OCI-LY1 (cell line): ENCODE results near the gene SRD5A3.

Source experiments
- H2AFZ ChIP-seq: fragments of 200-600 bp; sonication (generic), shearing (Covaris generic); 2 replicates; pipeline ENCODE4 v1.6.0; 2014; ENCODE audit warnings: antibody characterized with exemption, mild to moderate bottlenecking, low read length
- H3F3A ChIP-seq: fragments of 200-600 bp; sonication (generic), shearing (Covaris generic); 2 replicates; pipeline ENCODE4 v1.6.0; 2014; ENCODE audit warnings: mild to moderate bottlenecking, antibody characterized with exemption, low read length, moderate library complexity; ENCODE audit not compliant: insufficient read depth
- H3K27ac ChIP-seq: fragments of 200-600 bp; sonication (generic); 2 replicates; pipeline ENCODE4 v1.5.1; 2014; ENCODE audit warnings: low read length, mixed run types, mild to moderate bottlenecking, low read depth; ENCODE audit not compliant: poor library complexity, severe bottlenecking
- H3K27me3 ChIP-seq: fragments of 200-600 bp; sonication (generic); 2 replicates; pipeline ENCODE4 v1.6.0; 2014; ENCODE audit warnings: antibody characterized with exemption, mild to moderate bottlenecking, low read length, moderate library complexity; ENCODE audit not compliant: insufficient read depth
- H3K36me3 ChIP-seq: fragments of 200-600 bp; sonication (generic); 2 replicates; pipeline ENCODE4 v1.6.1; 2014; ENCODE audit warnings: mild to moderate bottlenecking, antibody characterized with exemption, low read length, moderate library complexity, mixed read lengths; ENCODE audit not compliant: insufficient read depth
- H3K4me1 ChIP-seq: fragments of 200-600 bp; sonication (generic); 2 replicates; pipeline ENCODE4 v1.5.1; 2014; ENCODE audit warnings: mild to moderate bottlenecking, low read length, moderate library complexity; ENCODE audit not compliant: insufficient read depth, severe bottlenecking
- H3K4me2 ChIP-seq: fragments of 200-600 bp; sonication (generic), shearing (Covaris generic); 2 replicates; pipeline ENCODE4 v1.6.1; 2014; ENCODE audit warnings: low read length
- H3K4me3 ChIP-seq: fragments of 200-600 bp; sonication (generic); 2 replicates; pipeline ENCODE4 v1.5.1; 2014; ENCODE audit warnings: low read length, low read depth, mild to moderate bottlenecking, mixed read lengths; ENCODE audit not compliant: poor library complexity, severe bottlenecking
- H3K79me2 ChIP-seq: fragments of 200-600 bp; shearing (Covaris generic); 2 replicates; pipeline ENCODE4 v1.6.1; 2016; ENCODE audit warnings: mixed run types, low read length, mixed read lengths; ENCODE audit not compliant: insufficient read depth
- H3K9ac ChIP-seq: fragments of 200-600 bp; sonication (generic), shearing (Covaris generic); 2 replicates; pipeline ENCODE4 v1.6.1; 2014; ENCODE audit warnings: mild to moderate bottlenecking, low read length, mixed read lengths
- H3K9me2 ChIP-seq: fragments of 200-600 bp; sonication (generic), shearing (Covaris generic); 2 replicates; pipeline ENCODE4 v1.6.1; 2014; ENCODE audit warnings: low read depth, mild to moderate bottlenecking, low read length, mixed read lengths
- H3K9me3 ChIP-seq: fragments of 200-600 bp; shearing (Covaris generic); 2 replicates; pipeline ENCODE4 v1.6.1; 2014; ENCODE audit warnings: low read length, mixed read lengths
- H4K20me1 ChIP-seq: fragments of 200-600 bp; sonication (generic), shearing (Covaris generic); 2 replicates; pipeline ENCODE4 v1.6.0; 2016; ENCODE audit warnings: mild to moderate bottlenecking, low read length; ENCODE audit not compliant: insufficient read depth
- CTCF ChIP-seq: fragments of 200-600 bp; sonication (generic), shearing (Covaris generic); IDR thresholded peaks from 2 replicates; pipeline ENCODE4 v1.5.1; 2017; ENCODE audit warnings: mild to moderate bottlenecking, antibody characterized with exemption, low read length, moderate library complexity, mixed read lengths
- EZH2 ChIP-seq: fragments of 200-600 bp; sonication (generic), shearing (Covaris generic); IDR thresholded peaks from 2 replicates; pipeline ENCODE4 v1.8.0; 2017; ENCODE audit warnings: borderline replicate concordance, mixed run types, mild to moderate bottlenecking, antibody characterized with exemption, low read length, moderate library complexity, mixed read lengths

SRD5A3 gene

GRCh38 chr4:55304303-55304702, 41.7 kb upstream of the SRD5A3 start:
- no peaks in the 10 kb centered on the region for H3K79me2 ChIP-seq
- H3K4me3 ChIP-seq: no peak overlapping the region
- H3K36me3 ChIP-seq: no peaks in the 10 kb centered on the region
- H3K9ac ChIP-seq: no peak overlapping the region
- no peak overlapping the region for H3K4me2 ChIP-seq
- no peaks in the 10 kb centered on the region for H4K20me1 ChIP-seq
- no peak overlapping the region for H2AFZ ChIP-seq
- no peak overlapping the region for H3K27ac ChIP-seq
- no peaks in the 10 kb centered on the region for H3K27me3 ChIP-seq
- H3F3A ChIP-seq: no peaks in the 10 kb centered on the region
- H3K4me1 ChIP-seq: no peaks in the 10 kb centered on the region
- H3K9me3 ChIP-seq: no peaks in the 10 kb centered on the region
- no peak for TF ChIP-seq EZH2
- TF ChIP-seq CTCF: no peak
- H3K9me2 ChIP-seq: no peaks in the 10 kb centered on the region

GRCh38 chr4:55308071-55308470, 38.0 kb upstream of the SRD5A3 start:
- Histone ChIP-seq H3F3A (no peaks in the 10 kb centered on the region), H3K9me2 (no peaks in the 10 kb centered on the region), H2AFZ (no peak overlapping the region), H3K27ac (no peak overlapping the region), H4K20me1 (no peaks in the 10 kb centered on the region), H3K9me3 (no peaks in the 10 kb centered on the region), H3K27me3 (no peaks in the 10 kb centered on the region), H3K4me2 (no peak overlapping the region), H3K36me3 (no peaks in the 10 kb centered on the region), H3K4me1 (no peaks in the 10 kb centered on the region), H3K9ac (no peak overlapping the region), H3K79me2 (no peaks in the 10 kb centered on the region), H3K4me3 (no peak overlapping the region)
- TF ChIP-seq CTCF (no peak), EZH2 (no peak)

GRCh38 chr4:55311792-55312488, 34.1 kb upstream of the SRD5A3 start:
- H4K20me1 ChIP-seq: no peaks in the 10 kb centered on the region
- no peak overlapping the region for H2AFZ ChIP-seq
- no peak overlapping the region for H3K27ac ChIP-seq
- no peaks in the 10 kb centered on the region for H3K27me3 ChIP-seq
- no peak for TF ChIP-seq EZH2
- TF ChIP-seq CTCF: no peak
- H3K9ac ChIP-seq: no peak overlapping the region
- H3K4me2 ChIP-seq: no peak overlapping the region
- no peaks in the 10 kb centered on the region for H3K4me1 ChIP-seq
- no peaks in the 10 kb centered on the region for H3K9me3 ChIP-seq
- H3K79me2 ChIP-seq: no peaks in the 10 kb centered on the region
- H3K36me3 ChIP-seq: no peaks in the 10 kb centered on the region
- H3K4me3 ChIP-seq: no peak overlapping the region
- no peaks in the 10 kb centered on the region for H3F3A ChIP-seq
- no peaks in the 10 kb centered on the region for H3K9me2 ChIP-seq
